Activated gamma-delta T cell treated with Interleukin-2 at 50 U/mL for 16 hours (primary cell): ENCODE measurements around the gene STT3B.

ENCODE experiments used
- DNase-seq: peaks from one replicate; pipeline ENCODE4 v3.0.0-alpha.2; 2020

The STT3B gene

GRCh38 chr3:31613177-31613576 lies 80.5 kb downstream of the STT3B start:
- no peak for DNase-seq

- DNase-seq: no peak
These were observed 80.9 kb downstream of the STT3B start for GRCh38 chr3:31613654-31614053.

GRCh38 chr3:31614162-31614921 lies 81.6 kb downstream of the STT3B start:
- no peak for DNase-seq

GRCh38 chr3:31615071-31615875 lies 82.5 kb downstream of the STT3B start:
- no peak for DNase-seq

- no peak for DNase-seq
These were observed 84.0 kb downstream of the STT3B start for GRCh38 chr3:31616711-31617110.

- no peak for DNase-seq
These were observed 87.9 kb downstream of the STT3B start for GRCh38 chr3:31620656-31621055.

GRCh38 chr3:31621314-31621713 lies 88.6 kb downstream of the STT3B start:
- no peak for DNase-seq

GRCh38 chr3:31622636-31623288 lies 90.0 kb downstream of the STT3B start:
- no peak for DNase-seq

- DNase-seq: no peak
These were observed 91.5 kb downstream of the STT3B start for GRCh38 chr3:31624083-31624709.

- DNase-seq: no peak
These were observed 92.6 kb downstream of the STT3B start for GRCh38 chr3:31625358-31625757.

- DNase-seq: no peak
These were observed 96.3 kb downstream of the STT3B start for GRCh38 chr3:31629054-31629453.

GRCh38 chr3:31634476-31634875 lies 101.8 kb downstream of the STT3B start:
- DNase-seq: no peak

- DNase-seq: no peak
These were observed 102.8 kb downstream of the STT3B start for GRCh38 chr3:31635545-31635944.

- DNase-seq: no peak
These were observed 103.3 kb downstream of the STT3B start for GRCh38 chr3:31636049-31636448.

- no peak for DNase-seq
These were observed 104.1 kb downstream of the STT3B start for GRCh38 chr3:31636694-31637442.

- no peak for DNase-seq
These were observed 107.1 kb downstream of the STT3B start for GRCh38 chr3:31639828-31640227.

GRCh38 chr3:31645256-31645655 lies 112.5 kb downstream of the STT3B start:
- no peak for DNase-seq

- no peak for DNase-seq
These were observed 115.7 kb downstream of the STT3B start for GRCh38 chr3:31648286-31648968.

GRCh38 chr3:31652296-31652695 lies 119.6 kb downstream of the STT3B start:
- no peak for DNase-seq

GRCh38 chr3:31653464-31653863 lies 120.7 kb downstream of the STT3B start:
- no peak for DNase-seq

GRCh38 chr3:31654998-31655397 lies 122.3 kb downstream of the STT3B start:
- DNase-seq: no peak

- DNase-seq: no peak
These were observed 126.5 kb downstream of the STT3B start for GRCh38 chr3:31659246-31659645.
